Neural cell (in vitro differentiated cells): Measurements from ENCODE around the gene USP36. TPM values are rescaled to one million over a fixed set of nuclear protein-coding genes. Genes with fewer than 3 reads are reported as not detected.

ENCODE experiments used
- H2AFZ ChIP-seq: fragments of 200-600, 300-800 bp; sonication (generic), shearing (Covaris generic); 2 replicates; pipeline ENCODE4 v1.6.0; 2014; ENCODE audit warnings: low read depth, mild to moderate bottlenecking, antibody characterized with exemption, low read length, moderate library complexity
- H3F3A ChIP-seq: fragments of 200-600 bp; shearing (Covaris generic); 2 replicates; pipeline ENCODE4 v1.6.1; 2016; ENCODE audit warnings: mild to moderate bottlenecking, moderate library complexity, mixed read lengths, antibody characterized with exemption, low read length; ENCODE audit not compliant: insufficient read depth, poor library complexity, severe bottlenecking
- H3K27ac ChIP-seq: fragments of 200-600, 300-800 bp; sonication (generic), shearing (Covaris generic); 2 replicates; pipeline ENCODE4 v1.5.1; 2014; ENCODE audit warnings: mild to moderate bottlenecking, low read length, moderate library complexity
- H3K27me3 ChIP-seq: fragments of 300-800, 200-600 bp; sonication (generic), shearing (Covaris generic); 2 replicates; pipeline ENCODE4 v1.6.0; 2014; ENCODE audit warnings: mild to moderate bottlenecking, low read depth, low read length, moderate library complexity; ENCODE audit not compliant: insufficient read depth
- H3K36me3 ChIP-seq: fragments of 300-800, 200-600 bp; sonication (generic), shearing (Covaris generic); 2 replicates; pipeline ENCODE4 v1.5.1; 2014; ENCODE audit warnings: mild to moderate bottlenecking, antibody characterized with exemption, low read length, moderate library complexity; ENCODE audit not compliant: insufficient read depth
- H3K4me2 ChIP-seq: fragments of 300-800, 200-600 bp; sonication (generic), shearing (Covaris generic); 2 replicates; pipeline ENCODE4 v1.6.0; 2014; ENCODE audit warnings: mild to moderate bottlenecking, low read length
- H3K4me3 ChIP-seq: fragments of 300-800, 200-600 bp; sonication (generic), shearing (Covaris generic); 2 replicates; pipeline ENCODE4 v1.5.1; 2014; ENCODE audit warnings: mild to moderate bottlenecking, low read length, moderate library complexity
- H3K79me2 ChIP-seq: fragments of 200-600 bp; shearing (Covaris generic); replicated peaks from 2 replicates; pipeline ENCODE4 v1.6.0; 2014; ENCODE audit warnings: mild to moderate bottlenecking, low read length, moderate library complexity; ENCODE audit not compliant: insufficient read depth
- H3K9ac ChIP-seq: fragments of 300-800, 200-600 bp; sonication (generic), shearing (Covaris generic); 2 replicates; pipeline ENCODE4 v1.6.1; 2016; ENCODE audit warnings: mild to moderate bottlenecking, low read length, mixed read lengths
- H3K9me2 ChIP-seq: fragments of 200-600 bp; shearing (Covaris generic); 2 replicates; pipeline ENCODE4 v1.6.1; 2016; ENCODE audit warnings: mild to moderate bottlenecking, low read length, mixed read lengths; ENCODE audit not compliant: insufficient read depth
- H3K9me3 ChIP-seq: fragments of 200-600, 300-800 bp; sonication (generic), shearing (Covaris generic); 2 replicates; pipeline ENCODE4 v1.6.1; 2016; ENCODE audit warnings: mild to moderate bottlenecking, mixed run types, low read length, moderate library complexity, mixed read lengths
- H4K20me1 ChIP-seq: fragments of 200-600 bp; shearing (Covaris generic); 2 replicates; pipeline ENCODE4 v1.6.1; 2016; ENCODE audit warnings: mild to moderate bottlenecking, mixed run types; ENCODE audit not compliant: insufficient read depth
- CTCF ChIP-seq: fragments of 450-650 bp; IDR thresholded peaks from 2 replicates; pipeline ENCODE4 v1.5.1; 2014; ENCODE audit warnings: antibody characterized with exemption, mild to moderate bottlenecking, moderate library complexity; ENCODE audit not compliant: poor library complexity, severe bottlenecking
- EP300 ChIP-seq: fragments of 450-650 bp; conservative IDR thresholded peaks from 2 replicates; pipeline ENCODE4 v1.6.1; 2014; ENCODE audit warnings: antibody characterized with exemption, mild to moderate bottlenecking, moderate library complexity; ENCODE audit not compliant: poor library complexity, severe bottlenecking
- EZH2 ChIP-seq: fragments of 200-600, 300-800 bp; shearing (Covaris generic), sonication (generic); IDR thresholded peaks from 2 replicates; pipeline ENCODE4 v1.6.1; 2014; ENCODE audit warnings: antibody characterized with exemption, low read length, borderline replicate concordance, mild to moderate bottlenecking; ENCODE audit not compliant: insufficient read depth, poor library complexity, severe bottlenecking
- MXI1 ChIP-seq: fragments of 450-650 bp; conservative IDR thresholded peaks from 2 replicates; pipeline ENCODE4 v1.6.1; 2014; ENCODE audit warnings: antibody characterized with exemption, mild to moderate bottlenecking; ENCODE audit not compliant: poor library complexity, severe bottlenecking
- POLR2AphosphoS5 ChIP-seq: IDR thresholded peaks from 2 replicates; pipeline ENCODE4 v1.6.1; 2012
- RAD21 ChIP-seq: fragments of 450-650 bp; conservative IDR thresholded peaks from 2 replicates; pipeline ENCODE4 v1.6.1; 2014; ENCODE audit warnings: antibody characterized with exemption, mild to moderate bottlenecking, moderate library complexity
- REST ChIP-seq: IDR thresholded peaks from 2 replicates; pipeline ENCODE4 v1.6.1; 2012; ENCODE audit warnings: borderline replicate concordance
- SMC3 ChIP-seq: fragments of 450-650 bp; conservative IDR thresholded peaks from 2 replicates; pipeline ENCODE4 v1.6.1; 2014; ENCODE audit warnings: antibody characterized with exemption, mild to moderate bottlenecking, moderate library complexity; ENCODE audit not compliant: poor library complexity
- TAF1 ChIP-seq: IDR thresholded peaks from 2 replicates; pipeline ENCODE4 v1.6.1; 2012; ENCODE audit warnings: low read depth
- polyA plus RNA-seq: library from polyadenylated mRNA; depleted of rRNA; stranded (reverse); fragments of >200 nt; gene quantifications from 2 replicates; pipeline ENCODE4 v1.2.3, GENCODE V29; 2014

The USP36 gene
- polyA plus RNA-seq, 1 donor from 2014 or later: 14.4 TPM

- Histone ChIP-seq H3K36me3 (no peaks in the 10 kb centered on the region), H3K9me3 (no peaks in the 10 kb centered on the region), H2AFZ (no peak overlapping the region), H3K27ac (no peak overlapping the region), H3K9ac (no peak overlapping the region), H3K4me3 (no peak overlapping the region), H3K79me2 (no peaks in the 10 kb centered on the region), H3K27me3 (no peaks in the 10 kb centered on the region), H4K20me1 (no peaks in the 10 kb centered on the region), H3F3A (no peaks in the 10 kb centered on the region), H3K4me2 (no peak overlapping the region), H3K9me2 (no peaks in the 10 kb centered on the region)
- no peak for TF ChIP-seq SMC3
- no peak for TF ChIP-seq RAD21
Observed at GRCh38 chr17:78864117-78864516, 23.5 kb upstream of the USP36 start.

- Histone ChIP-seq H3K4me3 (no peak overlapping the region), H3F3A (no peaks in the 10 kb centered on the region), H3K9me2 (no peaks in the 10 kb centered on the region), H4K20me1 (no peaks in the 10 kb centered on the region), H3K27me3 (no peaks in the 10 kb centered on the region), H3K27ac (no peak overlapping the region), H3K9ac (no peak overlapping the region), H3K9me3 (no peaks in the 10 kb centered on the region), H3K79me2 (no peaks in the 10 kb centered on the region), H3K36me3 (no peaks in the 10 kb centered on the region), H2AFZ (no peak overlapping the region), H3K4me2 (no peak overlapping the region)
- TF ChIP-seq EZH2 (no peak), CTCF (no peak), TAF1 (no peak), POLR2AphosphoS5 (no peak), EP300 (no peak), REST (no peak), RAD21 (no peak), SMC3 (no peak), MXI1 (no peak)
Observed at GRCh38 chr17:78862073-78863023, 21.7 kb upstream of the USP36 start.
